RPMI8226 (cell line): ENCODE data around the gene PARD3B.
"Not testable (repeated sequence)": the region's sequence is repeated elsewhere in the genome, so short reads cannot be mapped to it uniquely, and the experiment has no call there.

Experiments used
- DNase-seq: peaks from one replicate; pipeline ENCODE4 v3.0.0-alpha.2; 2015

PARD3B gene

GRCh38 chr2:205456682-205457081 is 911.4 kb downstream of the PARD3B start:
- DNase-seq, result no peak

GRCh38 chr2:205460217-205460616 is 914.9 kb downstream of the PARD3B start:
- no peak for DNase-seq

GRCh38 chr2:205461169-205461568 is 915.9 kb downstream of the PARD3B start:
- DNase-seq, result no peak

DNA sequence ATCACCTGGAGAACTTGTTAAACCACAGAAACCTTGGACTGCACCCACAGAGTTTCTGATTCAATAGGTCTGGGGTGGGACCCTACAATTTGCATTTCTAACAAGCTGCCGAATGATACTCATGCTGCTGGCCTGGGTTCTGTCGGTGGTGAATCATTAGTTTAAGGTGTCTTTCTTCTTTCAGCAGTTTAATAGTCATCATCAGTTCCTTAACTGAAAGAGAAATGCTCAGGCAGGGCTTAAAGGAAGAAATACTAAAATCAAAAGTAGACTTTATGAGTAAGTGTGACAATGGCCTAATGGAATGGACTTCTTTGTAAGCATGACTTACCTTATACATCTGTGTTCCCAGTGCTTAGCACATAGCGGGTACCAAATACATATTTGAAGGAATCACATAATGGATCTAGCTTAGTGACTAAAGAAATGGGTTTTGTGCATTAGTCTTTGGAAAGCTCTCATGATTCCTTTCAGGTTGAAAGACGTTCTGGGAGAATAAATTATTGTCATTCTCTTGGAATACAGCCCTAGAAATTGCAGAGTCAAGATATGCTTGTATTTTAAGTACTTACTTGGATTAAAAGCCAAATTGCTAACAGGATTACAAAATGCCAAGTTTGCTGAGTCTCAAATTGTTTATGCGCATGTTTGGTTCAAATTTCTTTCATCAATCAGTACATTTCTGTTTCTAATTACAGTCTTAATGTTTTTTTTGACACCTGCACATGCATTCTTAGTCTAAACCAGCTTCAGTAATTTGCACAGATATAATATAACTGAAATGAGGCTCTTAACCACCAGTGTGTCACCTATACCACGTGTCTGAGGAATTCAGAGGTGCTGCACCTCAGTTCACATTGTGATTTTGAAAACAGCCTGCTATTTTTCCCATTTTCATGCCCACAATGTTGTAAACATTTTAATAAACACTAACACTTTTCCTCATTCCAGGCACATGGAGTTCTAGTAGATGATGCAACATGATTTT is 916.7 kb downstream of the PARD3B start:
- DNase-seq, result no peak

- no peak for DNase-seq
Observed at GRCh38 chr2:205462681-205463345, 917.5 kb downstream of the PARD3B start.

DNA sequence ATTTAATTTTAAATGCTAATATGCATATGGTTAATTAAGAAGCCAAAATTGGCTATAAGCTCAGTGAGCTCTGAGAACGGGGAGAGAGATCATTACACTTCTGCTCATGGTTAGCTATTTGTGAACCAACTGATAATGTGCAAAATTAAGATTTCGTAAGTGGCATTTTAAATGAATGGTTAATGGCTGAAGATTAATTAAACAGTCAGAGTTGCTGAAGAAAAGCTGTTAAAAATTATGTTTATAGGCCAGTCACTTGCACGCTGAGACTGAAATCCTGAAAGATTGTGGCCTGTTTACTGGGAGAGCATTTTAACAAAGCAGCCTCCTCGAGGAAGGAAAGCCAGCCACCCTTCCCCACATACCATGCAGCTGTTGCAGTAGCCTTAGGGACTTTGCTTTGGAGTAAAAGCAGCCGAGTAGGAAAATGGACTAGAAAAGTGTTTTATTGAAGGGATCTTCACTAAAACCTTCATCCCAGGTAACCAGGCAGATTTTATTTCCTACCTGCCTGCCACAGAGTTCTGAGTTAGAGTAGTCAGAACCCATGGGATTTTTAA is 918.3 kb downstream of the PARD3B start:
- no peak for DNase-seq

DNA sequence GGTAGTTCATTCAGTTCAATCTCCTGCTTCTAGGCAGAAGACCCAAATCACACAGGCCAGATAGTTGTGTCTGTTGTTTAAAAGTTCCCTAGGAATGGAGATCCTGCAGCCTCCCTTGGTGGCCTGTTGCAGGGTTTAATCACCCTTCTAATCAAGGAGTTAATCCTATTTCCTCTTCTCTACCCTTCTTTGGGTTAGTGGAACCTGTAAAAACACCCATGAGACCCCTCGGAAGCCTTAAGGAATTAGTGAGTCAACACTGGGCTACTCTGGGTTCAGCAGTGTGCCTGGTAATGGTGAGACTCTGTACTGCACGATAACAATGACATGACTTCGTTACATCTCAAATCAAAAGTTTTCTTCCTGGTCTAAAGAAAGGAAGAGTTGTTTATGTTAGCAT is 919.4 kb downstream of the PARD3B start:
- DNase-seq, result no peak

DNA sequence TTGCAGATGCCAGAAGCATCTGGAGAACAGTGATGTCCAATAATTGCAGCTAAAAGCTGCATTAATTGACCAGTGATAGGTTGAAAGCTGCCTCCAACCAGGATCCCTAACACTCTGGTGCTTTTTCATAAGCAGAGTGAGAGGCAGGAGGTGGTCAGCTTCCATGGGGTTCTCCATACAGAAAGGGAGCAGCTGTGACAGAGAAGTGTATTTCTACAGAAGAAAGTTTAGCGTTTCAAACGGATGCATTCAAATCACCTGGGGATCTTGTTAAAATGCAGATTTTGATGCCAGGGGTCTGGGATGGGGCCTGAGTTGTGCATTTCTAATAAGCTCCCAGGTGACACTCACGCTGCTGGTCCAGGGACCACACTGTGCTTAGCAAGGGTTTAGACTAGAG is 920.5 kb downstream of the PARD3B start:
- no peak for DNase-seq

GRCh38 chr2:205471776-205472175 is 926.5 kb downstream of the PARD3B start:
- no peak for DNase-seq

DNA sequence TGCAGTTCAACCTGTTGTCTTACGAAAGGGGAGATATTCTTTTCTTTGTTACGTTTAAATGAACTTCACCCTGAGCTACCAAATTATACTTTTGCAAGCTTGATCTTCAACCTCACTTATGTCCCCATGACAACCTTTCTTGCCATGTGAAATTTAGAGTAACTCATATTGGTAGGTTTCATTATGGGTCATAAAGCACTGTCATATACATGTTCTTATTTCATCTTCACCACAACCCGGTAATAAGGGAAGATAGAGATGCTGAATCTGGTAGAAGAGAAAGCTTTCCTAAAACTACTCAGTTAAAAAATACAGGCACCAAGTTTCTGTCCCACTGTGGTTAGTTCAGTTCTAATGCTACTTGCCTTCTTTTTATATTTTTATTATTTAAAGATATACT is 928.5 kb downstream of the PARD3B start:
- DNase-seq, result no peak

GRCh38 chr2:205474741-205475415 is 929.6 kb downstream of the PARD3B start:
- DNase-seq, result no peak

DNA sequence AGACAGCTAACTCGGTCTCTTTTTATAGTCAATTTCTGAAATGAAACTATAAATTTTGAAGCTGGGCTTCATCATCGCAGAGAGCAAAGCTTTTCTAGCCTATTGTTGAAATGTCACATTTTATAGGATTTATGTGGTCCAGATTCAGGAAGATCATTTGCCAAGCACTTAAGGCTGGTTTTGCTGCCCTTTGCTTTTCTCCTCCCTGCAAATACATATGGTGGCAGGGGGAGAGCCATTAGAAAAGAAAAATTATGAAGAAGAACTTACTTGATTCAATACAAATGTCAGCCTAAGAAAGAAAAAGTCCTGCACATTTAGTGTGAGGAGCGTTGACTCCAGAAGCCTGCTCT is 930.1 kb downstream of the PARD3B start:
- no peak for DNase-seq

- no peak for DNase-seq
Observed at GRCh38 chr2:205477016-205477705, 931.9 kb downstream of the PARD3B start.

DNA sequence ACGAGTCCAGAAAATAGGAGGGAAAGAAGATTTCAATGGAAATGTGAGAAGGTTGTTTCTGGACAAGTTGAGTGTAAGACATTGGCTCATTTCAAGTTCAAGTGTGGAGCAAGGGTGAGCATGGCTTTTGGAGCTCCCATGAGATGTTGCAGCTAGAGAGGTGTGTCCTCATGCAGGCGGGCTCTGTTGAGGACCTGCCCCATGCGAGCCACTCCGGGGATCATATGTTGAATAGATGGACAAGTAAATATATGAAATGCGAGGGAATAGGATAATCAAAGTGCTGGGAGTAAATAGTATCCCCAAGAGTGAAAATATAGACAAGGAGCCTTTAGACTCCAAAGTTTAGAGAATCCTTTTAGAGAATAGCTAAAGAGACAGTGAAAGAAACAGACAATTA is 936.6 kb downstream of the PARD3B start:
- no peak for DNase-seq

GRCh38 chr2:205482399-205483081 is 937.3 kb downstream of the PARD3B start:
- DNase-seq, result no peak

GRCh38 chr2:205483095-205483494 is 937.8 kb downstream of the PARD3B start:
- no peak for DNase-seq

DNA sequence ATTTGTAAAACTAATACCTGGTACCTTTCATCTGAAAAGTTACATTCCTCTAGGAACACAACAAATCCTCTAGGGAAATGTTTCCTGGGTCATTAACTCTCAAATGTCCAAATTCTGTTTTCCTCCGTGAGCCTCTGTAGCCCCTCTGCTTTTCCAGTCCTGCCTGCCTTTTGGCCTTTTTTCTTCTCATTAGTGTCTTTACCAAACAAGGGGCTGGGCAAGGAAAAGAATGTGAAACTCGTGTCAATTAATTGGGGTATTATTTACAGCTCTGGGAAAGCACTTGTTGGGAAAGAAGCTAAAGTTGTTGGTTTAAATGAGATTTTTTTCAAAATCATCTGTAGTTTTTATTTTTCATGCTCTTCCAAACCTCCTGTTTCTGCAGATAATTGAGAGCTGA is 938.9 kb downstream of the PARD3B start:
- DNase-seq, result no peak

- no peak for DNase-seq
Observed at GRCh38 chr2:205484764-205485163, 939.5 kb downstream of the PARD3B start.

DNA sequence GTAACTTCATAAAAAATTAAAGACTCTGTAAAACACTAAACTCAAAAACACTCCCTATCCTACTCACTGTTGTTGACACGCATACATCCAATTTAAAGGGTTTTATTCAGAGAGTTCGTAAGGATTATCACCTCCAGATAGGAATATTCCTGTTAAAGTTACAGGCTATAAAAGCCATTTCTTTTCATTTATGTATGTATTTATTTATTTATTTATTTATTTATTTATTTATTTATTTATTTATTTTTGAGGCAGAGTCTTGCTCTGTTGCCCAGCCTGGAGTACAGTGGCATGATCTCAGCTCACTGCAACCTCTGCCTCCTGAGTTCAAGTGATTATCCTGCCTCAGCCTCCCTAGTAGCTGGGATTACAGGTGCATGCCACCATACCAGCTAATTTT is 948.3 kb downstream of the PARD3B start:
- DNase-seq, result not testable (repeated sequence)

DNA sequence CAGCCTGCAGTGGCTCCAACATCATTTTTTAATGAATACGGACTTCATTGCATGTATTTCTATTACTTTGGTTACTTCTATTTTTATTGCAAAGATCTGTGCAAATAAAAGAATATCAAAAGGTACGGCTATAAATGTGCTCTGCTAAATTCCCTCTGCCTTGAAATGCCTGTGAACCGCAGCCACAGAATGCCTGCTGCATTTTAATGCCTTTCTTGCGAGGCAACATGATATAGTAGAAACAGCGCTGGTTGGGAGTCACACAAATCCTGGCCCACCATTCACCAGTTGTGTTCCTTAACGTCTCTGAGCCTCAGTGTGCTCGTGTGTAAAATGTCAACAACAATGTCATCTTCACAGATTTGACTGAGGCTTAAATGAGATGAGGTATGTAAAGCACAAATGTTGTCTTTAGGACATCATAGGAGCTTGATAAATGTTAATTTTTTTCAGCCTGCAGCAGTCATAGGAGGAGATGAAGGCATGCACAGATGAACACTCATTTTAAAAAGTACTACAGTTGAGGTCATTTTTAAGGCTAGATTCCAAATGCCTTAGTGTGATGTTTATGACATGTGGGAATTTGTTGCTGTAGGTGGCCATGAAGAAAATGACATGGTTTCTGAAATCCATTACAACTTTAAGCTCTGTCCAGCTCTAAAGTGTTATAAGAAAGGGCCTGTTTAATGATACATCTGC is 949.4 kb downstream of the PARD3B start:
- no peak for DNase-seq

- DNase-seq, result no peak
Observed at GRCh38 chr2:205495819-205496218, 950.5 kb downstream of the PARD3B start.

DNA sequence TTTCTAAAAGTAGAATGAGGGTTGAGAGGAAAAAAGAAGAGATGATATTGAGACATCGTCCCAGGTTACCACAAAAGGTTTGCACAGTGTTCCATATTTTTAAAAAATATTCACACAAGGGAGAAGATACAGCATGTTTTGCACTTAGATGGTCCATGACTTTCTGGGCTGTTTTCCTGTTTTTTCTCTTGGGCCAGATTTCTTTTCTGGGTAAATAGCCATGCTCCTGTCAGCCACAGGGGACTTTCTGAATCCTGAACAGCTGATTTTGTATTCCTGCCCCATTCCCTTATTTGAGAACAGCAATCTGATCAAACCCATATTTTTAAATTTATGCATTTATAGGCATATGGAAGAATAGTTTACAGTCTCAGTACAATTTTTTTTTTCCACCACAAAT is 951.1 kb downstream of the PARD3B start:
- no peak for DNase-seq
